SH-SY5Y (cell line): ENCODE data around the gene MSH2.

ENCODE experiments used
- GATA2 ChIP-seq: IDR thresholded peaks from 2 replicates; pipeline ENCODE4 v1.6.1; 2011; ENCODE audit warnings: mild to moderate bottlenecking, low read depth, low read length
- GATA3 ChIP-seq: IDR thresholded peaks from 2 replicates; pipeline ENCODE4 v1.6.1; 2011; ENCODE audit warnings: low read depth, mild to moderate bottlenecking, low read length, moderate library complexity

DNA sequence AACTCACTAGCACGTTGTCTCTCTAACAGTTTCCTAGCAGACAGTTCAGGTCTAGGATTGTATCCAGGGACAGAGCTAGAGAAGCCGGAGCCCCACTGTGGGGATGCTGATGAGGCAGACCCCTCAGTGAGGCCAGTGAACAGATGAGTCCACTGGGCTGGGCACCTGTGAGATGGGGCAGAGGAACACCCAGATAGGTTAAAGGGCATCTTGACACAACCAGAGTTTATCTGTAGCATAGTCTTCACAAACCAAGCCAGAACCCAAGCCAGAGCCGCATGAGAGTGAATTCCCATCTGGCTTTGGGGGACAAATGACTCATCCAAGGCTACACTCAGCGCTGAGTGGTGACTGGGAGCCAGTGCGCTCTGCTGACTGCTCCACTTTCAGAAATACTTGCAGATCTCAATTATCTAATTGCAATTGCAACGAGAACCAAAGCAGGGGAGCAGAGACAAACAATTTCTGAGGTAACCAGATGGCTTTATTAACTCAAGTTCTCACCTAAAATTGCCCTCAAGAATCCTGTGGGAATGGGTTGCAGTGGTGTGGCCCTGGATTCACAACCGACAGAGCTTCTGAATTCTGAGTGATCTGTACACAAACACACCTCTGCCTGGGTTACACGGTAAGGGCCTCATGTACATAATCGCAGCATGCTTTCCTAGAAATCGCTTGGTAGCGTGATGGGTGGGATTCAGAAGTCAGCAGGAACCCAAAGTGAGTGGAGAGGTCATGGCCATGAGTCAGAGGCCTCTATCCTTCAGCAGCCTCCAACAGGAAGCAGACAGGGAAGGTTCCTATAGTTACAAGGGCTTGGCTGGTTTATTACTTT is 48.7 kb upstream of the MSH2 start:
- TF ChIP-seq GATA3: no peak
- TF ChIP-seq GATA2: no peak
